NB4 (cell line): Measurements from ENCODE around the gene PCDHGA1.

Experiments used
- MYC ChIP-seq: IDR thresholded peaks from 2 replicates; pipeline ENCODE4 v1.6.1; 2011; ENCODE audit warnings: low read depth, low read length
- POLR2A ChIP-seq: IDR thresholded peaks from 2 replicates; pipeline ENCODE4 v1.6.1; 2011; ENCODE audit warnings: mild to moderate bottlenecking; ENCODE audit not compliant: insufficient read length; ENCODE audit errors: extremely low read depth
- TF ChIP-seq, protein P1 (sequence below): IDR thresholded peaks from one replicate; pipeline ENCODE4 v1.5.1; 2012; ENCODE audit warnings: low read depth, low read length
- TF ChIP-seq, protein P2 (sequence below): IDR thresholded peaks from 2 replicates; pipeline ENCODE4 v1.6.1; 2011; ENCODE audit warnings: low read depth, low read length

GRCh38 chr5:141343953-141344463, 13.7 kb downstream of the PCDHGA1 start:
- TF ChIP-seq POLR2A (no peak), MYC (no peak)
- TF ChIP-seq, protein P1, sequence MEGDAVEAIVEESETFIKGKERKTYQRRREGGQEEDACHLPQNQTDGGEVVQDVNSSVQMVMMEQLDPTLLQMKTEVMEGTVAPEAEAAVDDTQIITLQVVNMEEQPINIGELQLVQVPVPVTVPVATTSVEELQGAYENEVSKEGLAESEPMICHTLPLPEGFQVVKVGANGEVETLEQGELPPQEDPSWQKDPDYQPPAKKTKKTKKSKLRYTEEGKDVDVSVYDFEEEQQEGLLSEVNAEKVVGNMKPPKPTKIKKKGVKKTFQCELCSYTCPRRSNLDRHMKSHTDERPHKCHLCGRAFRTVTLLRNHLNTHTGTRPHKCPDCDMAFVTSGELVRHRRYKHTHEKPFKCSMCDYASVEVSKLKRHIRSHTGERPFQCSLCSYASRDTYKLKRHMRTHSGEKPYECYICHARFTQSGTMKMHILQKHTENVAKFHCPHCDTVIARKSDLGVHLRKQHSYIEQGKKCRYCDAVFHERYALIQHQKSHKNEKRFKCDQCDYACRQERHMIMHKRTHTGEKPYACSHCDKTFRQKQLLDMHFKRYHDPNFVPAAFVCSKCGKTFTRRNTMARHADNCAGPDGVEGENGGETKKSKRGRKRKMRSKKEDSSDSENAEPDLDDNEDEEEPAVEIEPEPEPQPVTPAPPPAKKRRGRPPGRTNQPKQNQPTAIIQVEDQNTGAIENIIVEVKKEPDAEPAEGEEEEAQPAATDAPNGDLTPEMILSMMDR: no peak
- TF ChIP-seq, protein P2, sequence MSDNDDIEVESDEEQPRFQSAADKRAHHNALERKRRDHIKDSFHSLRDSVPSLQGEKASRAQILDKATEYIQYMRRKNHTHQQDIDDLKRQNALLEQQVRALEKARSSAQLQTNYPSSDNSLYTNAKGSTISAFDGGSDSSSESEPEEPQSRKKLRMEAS: no peak
